ENCODE measurements around the gene TUBB4B. TPM values are rescaled to one million over a fixed set of nuclear protein-coding genes. Genes with fewer than 3 reads are reported as not detected.
A peak's percentile ranks its signal among the peaks of the same experiment; 100 is the strongest.

TUBB4B gene
- total and polyA plus RNA-seq, 11 donors, result 244 to 900 (median 515) TPM

GRCh38 chr9:137227054-137227852 lies 13.8 kb upstream of the TUBB4B start, which contains the start of gene RNF224:
Gene RNF224, plus strand, starts transcription at chr9:137227502. Its CDS starts 834 bp downstream, at chr9:137228336.
- no peaks in the 10 kb centered on the region for H3K36me3 ChIP-seq
- no peaks in the 10 kb centered on the region for H3K9me3 ChIP-seq
- peaks cover 0 to 24% (median 15%) of the 10 kb centered on the region in 12 donors for H3K4me1 ChIP-seq
- intact Hi-C loops (cut with DNase I), result loop anchor here (1.0 to 10.0 kb wide), 10 partner anchors 35 to 442 kb away; partner anchors contain the start of genes ANAPC2 (in 4 of the 10) and SSNA1 (in 4 of the 10)
- H3K27ac ChIP-seq, result no peak within 1 kb of the TSS
- DNase-seq, result peak; percentile 68 to 88 (median 73)
- WGBS, 4 donors, result 3 to 48% (median 43%) methylated on average over 10 to 25 of the region's 25 CpGs
- peaks cover 8 to 44% (median 32%) of the 10 kb centered on the region in 9 donors for H3K27me3 ChIP-seq
- TF ChIP-seq POLR2A (IDR thresholded peaks at IDR 0.05) (no peak), CTCF (IDR thresholded peaks at IDR 0.05) (peak; percentile 75 to 90 (median 84))
- H3K4me3 ChIP-seq, result no peak within 1 kb of the TSS
- ATAC-seq, result peak in 3 of 4 donors; percentile 25 to 35 (median 32)

GRCh38 chr9:137227853-137228505 lies 13.1 kb upstream of the TUBB4B start:
- H3K36me3 ChIP-seq, result no peaks in the 10 kb centered on the region
- no peaks in the 10 kb centered on the region for H3K9me3 ChIP-seq
- peaks cover 8 to 45% (median 32%) of the 10 kb centered on the region in 9 donors for H3K27me3 ChIP-seq
- peaks cover 0 to 17% (median 8%) of the 10 kb centered on the region in 12 donors for H3K4me1 ChIP-seq
- WGBS, 4 donors, result 27 to 41% (median 38%) methylated on average over 15 to 18 of the region's 18 CpGs
- DNase-seq (no peak), ATAC-seq (no peak)
- intact Hi-C loops (cut with DNase I), result loop anchor here (1.0 to 10.0 kb wide), 10 partner anchors 36 to 443 kb away; partner anchors contain the start of genes ANAPC2 (in 4 of the 10) and SSNA1 (in 4 of the 10)
- no peak for TF ChIP-seq CTCF (IDR thresholded peaks at IDR 0.05)
- no peak for TF ChIP-seq POLR2A (IDR thresholded peaks at IDR 0.05)
- no peak overlapping the region for H3K4me3 ChIP-seq
- H3K27ac ChIP-seq, result no peak overlapping the region

GRCh38 chr9:137228506-137228967 lies 12.6 kb upstream of the TUBB4B start:
- no peak for TF ChIP-seq CTCF (IDR thresholded peaks at IDR 0.05)
- no peak for TF ChIP-seq POLR2A (IDR thresholded peaks at IDR 0.05)
- H3K9me3 ChIP-seq, result no peaks in the 10 kb centered on the region
- peaks cover 0 to 14% (median 6%) of the 10 kb centered on the region in 12 donors for H3K4me1 ChIP-seq
- no peak for DNase-seq
- H3K27ac ChIP-seq, result no peak overlapping the region
- H3K36me3 ChIP-seq, result no peaks in the 10 kb centered on the region
- peaks cover 8 to 50% (median 32%) of the 10 kb centered on the region in 9 donors for H3K27me3 ChIP-seq
- no peak for ATAC-seq
- 56 to 100% (median 68%) methylated on average over 1 to 29 of the region's 29 CpGs for WGBS, 4 donors
- intact Hi-C loops (cut with DNase I), result loop anchor here in 7 of 10 donors (2.0 to 10.0 kb wide), 7 partner anchors 36 to 444 kb away; partner anchors contain the start of genes ANAPC2 (in 4 of the 7) and SSNA1 (in 4 of the 7)
- H3K4me3 ChIP-seq, result no peak overlapping the region

Measured in heart left ventricle (tissue), 16 donors.